ENCODE data around the gene ATG9B.

ATG9B gene

DNA sequence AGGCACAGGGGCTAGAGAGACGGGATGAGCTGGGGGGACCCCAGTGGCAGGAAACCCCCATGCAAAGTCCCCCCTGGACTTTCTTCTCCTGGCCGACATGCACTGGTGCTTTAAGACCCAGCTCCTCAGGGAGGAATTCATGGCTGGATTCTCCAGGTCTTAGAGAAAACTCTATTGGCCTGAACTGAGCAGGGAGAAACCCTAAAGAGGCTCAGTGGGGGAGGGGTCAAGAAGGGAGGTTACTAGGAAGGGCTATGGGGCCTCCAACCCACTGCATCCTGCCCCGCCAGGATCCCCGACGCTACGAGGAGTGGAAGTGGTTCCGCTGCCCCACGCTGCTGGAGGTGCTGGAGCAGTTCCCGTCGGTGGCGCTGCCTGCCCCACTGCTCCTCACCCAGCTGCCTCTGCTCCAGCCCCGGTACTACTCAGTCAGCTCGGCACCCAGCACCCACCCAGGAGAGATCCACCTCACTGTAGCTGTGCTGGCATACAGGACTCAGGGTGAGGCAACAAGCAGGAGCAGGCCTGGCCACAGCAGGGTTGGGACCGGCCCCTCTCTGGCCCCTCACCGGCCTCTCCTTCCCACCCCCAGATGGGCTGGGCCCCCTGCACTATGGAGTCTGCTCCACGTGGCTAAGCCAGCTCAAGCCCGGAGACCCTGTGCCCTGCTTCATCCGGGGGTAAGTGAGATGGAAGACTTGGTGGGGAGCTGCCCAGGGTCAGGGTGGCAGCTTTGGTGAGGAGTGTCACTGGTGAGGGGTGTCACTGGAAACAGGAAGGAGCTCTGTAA lies 13.8 kb downstream of the ATG9B start:
- Histone ChIP-seq H3K4me3 (ENCODE audit: low read length) (peak overlapping the region; percentile 27; the same call in 1 of the 2 replicates), H3K4me1 (ENCODE audit: insufficient read depth, low read length) (peaks cover 19% of the 10 kb centered on the region; the same call in 1 of the 2 replicates), H3K9ac (ENCODE audit: low read depth, low read length) (peak overlapping the region; percentile 3; the same call in 1 of the 2 replicates), H3K9me3 (ENCODE audit: insufficient read depth, low read depth, low read length) (no peaks in the 10 kb centered on the region), H3K27me3 (ENCODE audit: insufficient read depth, low read length) (peaks cover 12% of the 10 kb centered on the region), H3K27ac (ENCODE audit: low read length) (no peak overlapping the region), H3K36me3 (ENCODE audit: insufficient read depth, low read depth, low read length) (no peaks in the 10 kb centered on the region)

DNA sequence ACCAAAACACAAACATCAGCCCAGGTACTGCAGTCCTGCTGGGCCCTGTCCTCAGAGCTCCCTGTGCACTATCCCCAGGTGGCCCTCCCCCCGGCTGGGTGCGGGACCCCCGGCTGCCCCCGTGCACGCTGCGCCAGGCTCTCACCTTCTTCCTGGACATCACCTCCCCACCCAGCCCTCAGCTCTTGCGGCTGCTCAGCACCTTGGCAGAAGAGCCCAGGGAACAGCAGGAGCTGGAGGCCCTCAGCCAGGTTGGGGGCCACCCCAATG lies 14.3 kb downstream of the ATG9B start:
- H3K36me3 ChIP-seq (ENCODE audit: insufficient read depth, low read depth, low read length) = no peaks in the 10 kb centered on the region
- H3K27me3 ChIP-seq (ENCODE audit: insufficient read depth, low read length) = peaks cover 12% of the 10 kb centered on the region
- H3K4me1 ChIP-seq (ENCODE audit: insufficient read depth, low read length) = peaks cover 19% of the 10 kb centered on the region; the same call in 1 of the 2 replicates
- H3K27ac ChIP-seq (ENCODE audit: low read length) = no peak overlapping the region
- no peaks in the 10 kb centered on the region for H3K9me3 ChIP-seq (ENCODE audit: insufficient read depth, low read depth, low read length)
- 0 out of 2 replicates have a peak overlapping the region, but pooled peaks have one; percentile 27 for H3K4me3 ChIP-seq (ENCODE audit: low read length)
- H3K9ac ChIP-seq (ENCODE audit: low read depth, low read length) = peak overlapping the region; percentile 3; the same call in 1 of the 2 replicates

DNA sequence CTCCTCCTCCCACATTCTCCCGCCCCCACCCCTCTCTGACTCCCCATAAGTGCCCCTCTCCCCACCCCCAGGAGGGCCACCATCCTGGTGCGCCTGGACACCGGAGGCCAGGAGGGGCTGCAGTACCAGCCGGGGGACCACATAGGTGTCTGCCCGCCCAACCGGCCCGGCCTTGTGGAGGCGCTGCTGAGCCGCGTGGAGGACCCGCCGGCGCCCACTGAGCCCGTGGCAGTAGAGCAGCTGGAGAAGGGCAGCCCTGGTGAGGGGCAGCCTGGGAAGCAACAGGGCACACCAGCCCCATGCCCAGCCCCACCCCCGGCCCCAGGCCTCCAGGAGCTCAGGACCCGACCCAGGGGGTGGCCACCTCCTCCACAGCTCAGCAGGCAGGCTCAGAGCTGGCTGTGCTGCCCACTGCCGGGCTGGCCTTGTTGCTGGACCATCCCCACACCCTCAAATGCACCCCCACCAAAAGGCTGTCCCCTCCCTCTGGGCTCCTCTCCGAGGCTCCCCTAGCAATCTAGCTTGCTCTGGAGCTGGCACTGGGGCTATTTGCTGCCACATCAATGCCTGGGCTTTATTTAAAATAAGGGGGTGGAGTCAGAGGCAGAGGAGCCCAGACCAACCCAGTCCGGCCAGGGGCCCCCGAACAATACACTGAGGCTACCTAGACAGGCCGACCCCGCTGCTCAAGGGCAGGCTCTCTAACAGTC lies 14.8 kb downstream of the ATG9B start:
- Histone ChIP-seq H3K9ac (ENCODE audit: low read depth, low read length) (no peak overlapping the region; the same call in 1 of the 2 replicates), H3K27ac (ENCODE audit: low read length) (no peak overlapping the region), H3K36me3 (ENCODE audit: insufficient read depth, low read depth, low read length) (no peaks in the 10 kb centered on the region), H3K27me3 (ENCODE audit: insufficient read depth, low read length) (peaks cover 12% of the 10 kb centered on the region), H3K9me3 (ENCODE audit: insufficient read depth, low read depth, low read length) (no peaks in the 10 kb centered on the region), H3K4me1 (ENCODE audit: insufficient read depth, low read length) (peaks cover 19% of the 10 kb centered on the region; the same call in 1 of the 2 replicates), H3K4me3 (ENCODE audit: low read length) (no peak overlapping the region)

DNA sequence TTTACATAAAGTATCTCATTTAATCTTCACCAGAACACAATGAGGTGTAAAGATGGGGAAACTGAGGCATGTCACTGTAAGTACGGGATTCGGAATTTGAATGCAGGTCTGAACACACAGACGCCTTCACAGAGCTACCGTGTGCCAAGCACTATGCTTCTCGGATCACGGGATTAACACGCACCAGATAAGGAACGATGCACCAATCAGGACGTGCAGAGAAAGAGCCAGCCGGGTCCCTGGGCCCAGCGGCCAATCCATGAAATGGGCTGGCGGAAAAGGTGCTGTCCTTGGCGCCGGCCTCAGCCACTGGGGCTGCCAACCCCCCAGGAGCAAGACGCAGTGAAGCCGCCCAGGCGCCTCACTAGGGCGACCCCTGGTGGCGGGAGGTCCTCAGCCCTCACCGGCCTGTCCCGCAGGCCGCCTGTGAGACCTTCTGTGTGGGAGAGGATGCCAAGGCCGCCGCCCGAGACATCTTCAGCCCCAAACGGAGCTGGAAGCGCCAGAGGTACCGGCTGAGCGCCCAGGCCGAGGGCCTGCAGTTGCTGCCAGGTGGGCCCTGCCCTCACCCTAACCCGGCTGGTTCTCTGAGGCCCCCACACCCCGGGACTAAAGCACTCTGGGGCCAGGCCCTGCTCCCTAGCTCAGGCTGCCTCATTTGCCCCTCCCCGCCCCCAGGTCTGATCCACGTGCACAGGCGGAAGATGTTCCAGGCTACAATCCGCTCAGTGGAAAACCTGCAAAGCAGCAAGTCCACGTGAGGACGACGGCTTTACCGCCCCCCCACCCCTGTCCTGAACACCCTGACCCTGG lies 15.6 kb downstream of the ATG9B start:
- Histone ChIP-seq H3K27ac (ENCODE audit: low read length) (no peak overlapping the region), H3K9me3 (ENCODE audit: insufficient read depth, low read depth, low read length) (no peaks in the 10 kb centered on the region), H3K4me3 (ENCODE audit: low read length) (peak overlapping the region; percentile 11; the same call in 1 of the 2 replicates), H3K9ac (ENCODE audit: low read depth, low read length) (no peak overlapping the region), H3K4me1 (ENCODE audit: insufficient read depth, low read length) (peaks cover 19% of the 10 kb centered on the region; the same call in 1 of the 2 replicates), H3K27me3 (ENCODE audit: insufficient read depth, low read length) (peaks cover 12% of the 10 kb centered on the region), H3K36me3 (ENCODE audit: insufficient read depth, low read depth, low read length) (no peaks in the 10 kb centered on the region)

DNA sequence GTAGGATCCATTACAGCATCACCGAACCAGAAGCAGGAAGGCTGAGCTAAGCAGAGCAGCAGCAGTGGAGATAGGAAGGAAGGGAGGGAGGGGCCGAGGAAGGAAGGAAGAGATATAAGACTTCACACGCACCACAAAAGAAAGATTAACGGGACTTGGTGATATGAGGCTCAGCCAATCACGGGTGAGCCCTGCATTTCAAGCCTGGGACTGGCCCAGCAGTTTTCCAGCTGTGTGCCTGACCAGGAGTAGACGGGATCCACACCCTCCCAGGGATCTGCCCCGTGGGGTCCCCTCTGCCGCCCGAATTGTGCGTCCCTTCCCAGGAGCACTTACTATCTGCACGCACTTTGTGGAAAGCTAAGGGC lies 16.2 kb downstream of the ATG9B start:
- no peak overlapping the region for H3K27ac ChIP-seq (ENCODE audit: low read length)
- peak overlapping the region; percentile 11; the same call in 1 of the 2 replicates for H3K4me3 ChIP-seq (ENCODE audit: low read length)
- peaks cover 10% of the 10 kb centered on the region for H3K27me3 ChIP-seq (ENCODE audit: insufficient read depth, low read length)
- H3K9ac ChIP-seq (ENCODE audit: low read depth, low read length) = no peak overlapping the region
- peaks cover 19% of the 10 kb centered on the region; the same call in 1 of the 2 replicates for H3K4me1 ChIP-seq (ENCODE audit: insufficient read depth, low read length)
- no peaks in the 10 kb centered on the region for H3K36me3 ChIP-seq (ENCODE audit: insufficient read depth, low read depth, low read length)
- no peaks in the 10 kb centered on the region for H3K9me3 ChIP-seq (ENCODE audit: insufficient read depth, low read depth, low read length)

DNA sequence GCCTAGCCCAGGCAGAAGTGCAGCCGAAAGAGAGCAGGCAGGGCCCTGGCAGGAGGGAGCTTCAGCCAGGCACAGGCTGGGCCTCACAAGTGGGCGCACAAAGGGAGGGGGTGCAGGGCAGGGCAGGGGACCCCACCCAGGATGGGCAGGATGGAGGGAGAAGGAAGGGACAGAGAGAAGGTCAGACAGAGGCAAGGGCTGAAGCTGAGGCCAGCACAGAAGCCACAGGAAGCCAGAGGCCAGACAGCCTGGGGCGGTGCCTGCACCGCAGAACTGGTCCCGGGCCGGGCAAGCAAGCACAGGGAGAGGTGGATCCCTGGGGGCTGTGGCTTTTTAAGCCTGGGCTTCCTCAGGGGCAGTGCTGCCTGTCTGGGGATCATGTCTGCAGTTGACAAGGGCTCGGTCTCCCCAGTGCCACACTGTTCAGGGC lies 16.8 kb downstream of the ATG9B start:
- H3K27ac ChIP-seq (ENCODE audit: low read length) = no peak overlapping the region
- H3K9ac ChIP-seq (ENCODE audit: low read depth, low read length) = no peak overlapping the region

DNA sequence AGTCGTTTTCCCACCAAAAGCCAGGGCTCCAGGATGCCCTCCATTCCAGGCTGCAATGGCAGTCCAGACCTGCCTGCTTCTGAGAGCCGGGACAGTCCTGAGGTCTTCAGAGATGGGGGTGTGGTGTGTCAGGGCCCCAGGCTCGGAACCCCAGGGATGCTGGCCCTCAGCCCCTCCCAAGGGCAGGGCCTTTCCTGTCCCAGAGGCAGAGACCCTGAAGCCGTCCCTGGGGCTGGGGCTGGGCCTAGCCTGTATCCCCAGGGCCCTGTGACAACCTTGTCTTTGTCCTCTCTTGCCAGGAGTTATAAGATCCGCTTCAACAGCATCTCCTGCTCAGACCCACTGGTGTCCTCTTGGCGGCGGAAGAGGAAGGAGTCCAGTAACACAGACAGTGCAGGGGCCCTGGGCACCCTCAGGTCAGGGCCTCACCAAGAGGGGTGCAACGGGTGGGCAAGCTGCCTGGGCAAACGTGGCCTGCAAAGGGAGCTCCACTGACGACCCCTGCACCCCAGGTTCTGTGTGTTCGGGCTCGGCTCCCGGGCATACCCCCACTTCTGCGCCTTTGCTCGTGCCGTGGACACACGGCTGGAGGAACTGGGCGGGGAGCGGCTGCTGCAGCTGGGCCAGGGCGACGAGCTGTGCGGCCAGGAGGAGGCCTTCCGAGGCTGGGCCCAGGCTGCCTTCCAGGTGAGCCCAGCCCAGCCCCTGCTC lies 17.5 kb downstream of the ATG9B start:
- no peaks in the 10 kb centered on the region; the same call in none of the 2 replicates for H3K27me3 ChIP-seq (ENCODE audit: insufficient read depth, low read length)
- peaks cover 16% of the 10 kb centered on the region; the same call in 1 of the 2 replicates for H3K4me1 ChIP-seq (ENCODE audit: insufficient read depth, low read length)
- H3K36me3 ChIP-seq (ENCODE audit: insufficient read depth, low read depth, low read length) = no peaks in the 10 kb centered on the region
- H3K9me3 ChIP-seq (ENCODE audit: insufficient read depth, low read depth, low read length) = no peaks in the 10 kb centered on the region
- H3K4me3 ChIP-seq (ENCODE audit: low read length) = no peak overlapping the region
- no peak overlapping the region for H3K9ac ChIP-seq (ENCODE audit: low read depth, low read length)
- no peak overlapping the region for H3K27ac ChIP-seq (ENCODE audit: low read length)

More for the DNA sequence above, 16.8 kb downstream of the ATG9B start:
- Histone ChIP-seq H3K27me3 (ENCODE audit: insufficient read depth, low read length) (peaks cover 4% of the 10 kb centered on the region), H3K4me1 (ENCODE audit: insufficient read depth, low read length) (peaks cover 17% of the 10 kb centered on the region; the same call in 1 of the 2 replicates), H3K4me3 (ENCODE audit: low read length) (no peak overlapping the region), H3K9me3 (ENCODE audit: insufficient read depth, low read depth, low read length) (no peaks in the 10 kb centered on the region), H3K36me3 (ENCODE audit: insufficient read depth, low read depth, low read length) (no peaks in the 10 kb centered on the region)

DNA sequence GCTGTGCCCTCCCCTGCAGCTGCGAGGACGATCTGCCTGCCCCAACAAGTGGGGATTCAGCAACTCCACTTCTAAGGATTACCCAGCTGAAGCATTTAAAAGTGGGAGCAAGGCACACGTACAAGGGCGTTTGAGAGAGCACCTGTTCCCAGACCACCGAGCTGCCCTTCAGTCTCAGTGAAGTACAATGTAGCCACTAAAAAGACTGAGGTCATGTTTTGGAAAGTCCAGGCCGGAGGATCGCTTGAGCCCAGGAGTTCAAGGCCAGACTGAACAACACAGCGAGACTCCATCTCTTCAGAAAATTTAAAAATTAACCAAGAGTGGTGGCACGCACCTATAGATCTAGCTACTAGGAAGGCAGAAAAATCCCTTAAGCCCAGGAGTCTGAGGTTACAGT lies 18.7 kb downstream of the ATG9B start:
- Histone ChIP-seq H3K27me3 (ENCODE audit: insufficient read depth, low read length) (no peaks in the 10 kb centered on the region), H3K9me3 (ENCODE audit: insufficient read depth, low read depth, low read length) (no peaks in the 10 kb centered on the region), H3K4me3 (ENCODE audit: low read length) (no peak overlapping the region), H3K4me1 (ENCODE audit: insufficient read depth, low read length) (peaks cover 13% of the 10 kb centered on the region; the same call in 1 of the 2 replicates), H3K27ac (ENCODE audit: low read length) (no peak overlapping the region), H3K36me3 (ENCODE audit: insufficient read depth, low read depth, low read length) (no peaks in the 10 kb centered on the region), H3K9ac (ENCODE audit: low read depth, low read length) (no peak overlapping the region)

DNA sequence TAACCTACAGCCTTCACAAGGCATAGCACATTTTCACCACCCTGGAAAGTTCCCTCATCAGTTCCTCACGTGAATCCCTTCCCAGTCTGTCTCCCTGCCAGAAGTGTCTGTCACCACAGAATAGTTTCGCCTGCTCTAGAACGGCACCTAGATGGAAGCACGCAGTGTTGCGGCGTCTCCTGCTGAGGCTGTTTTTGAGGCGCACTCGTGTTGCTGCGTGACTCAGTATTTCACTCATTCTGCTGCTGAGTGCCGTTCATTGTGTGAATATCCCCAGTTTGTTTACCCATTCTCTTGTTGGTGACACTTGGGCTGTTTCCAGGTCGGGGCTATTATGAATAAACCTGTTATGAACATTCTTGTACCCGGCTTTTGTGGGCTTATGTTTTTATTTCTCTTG lies 20.7 kb downstream of the ATG9B start:
- H3K4me1 ChIP-seq (ENCODE audit: insufficient read depth, low read length) = peaks cover 3% of the 10 kb centered on the region; the same call in 1 of the 2 replicates
- H3K36me3 ChIP-seq (ENCODE audit: insufficient read depth, low read depth, low read length) = no peaks in the 10 kb centered on the region
- no peak overlapping the region for H3K9ac ChIP-seq (ENCODE audit: low read depth, low read length)
- no peak overlapping the region for H3K4me3 ChIP-seq (ENCODE audit: low read length)
- H3K9me3 ChIP-seq (ENCODE audit: insufficient read depth, low read depth, low read length) = no peaks in the 10 kb centered on the region
- no peaks in the 10 kb centered on the region for H3K27me3 ChIP-seq (ENCODE audit: insufficient read depth, low read length)
- no peak overlapping the region for H3K27ac ChIP-seq (ENCODE audit: low read length)

DNA sequence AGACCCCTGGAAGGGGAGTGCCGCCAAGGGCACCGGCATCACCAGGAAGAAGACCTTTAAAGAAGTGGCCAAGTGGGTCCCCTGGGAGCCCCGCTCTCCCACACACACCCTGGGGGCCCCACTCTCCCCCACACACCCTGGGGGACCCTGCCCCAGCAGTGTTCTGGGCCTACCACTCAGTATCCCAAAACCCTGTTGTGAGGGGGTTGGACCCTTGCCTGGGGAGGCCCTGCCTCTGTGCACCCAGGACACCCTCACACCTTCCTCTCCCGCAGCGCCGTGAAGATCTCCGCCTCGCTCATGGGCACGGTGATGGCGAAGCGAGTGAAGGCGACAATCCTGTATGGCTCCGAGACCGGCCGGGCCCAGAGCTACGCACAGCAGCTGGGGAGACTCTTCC lies 22.7 kb downstream of the ATG9B start:
- Histone ChIP-seq H3K27me3 (ENCODE audit: insufficient read depth, low read length) (no peaks in the 10 kb centered on the region), H3K4me3 (ENCODE audit: low read length) (no peak overlapping the region), H3K9ac (ENCODE audit: low read depth, low read length) (no peak overlapping the region), H3K36me3 (ENCODE audit: insufficient read depth, low read depth, low read length) (no peaks in the 10 kb centered on the region), H3K27ac (ENCODE audit: low read length) (no peak overlapping the region), H3K4me1 (ENCODE audit: insufficient read depth, low read length) (no peaks in the 10 kb centered on the region), H3K9me3 (ENCODE audit: insufficient read depth, low read depth, low read length) (no peaks in the 10 kb centered on the region)

Data from iPS-20b (cell line).